Measurements from ENCODE around the gene CMTM7.
A peak's percentile ranks its signal among the peaks of the same experiment; 100 is the strongest.

The CMTM7 gene, protein sequence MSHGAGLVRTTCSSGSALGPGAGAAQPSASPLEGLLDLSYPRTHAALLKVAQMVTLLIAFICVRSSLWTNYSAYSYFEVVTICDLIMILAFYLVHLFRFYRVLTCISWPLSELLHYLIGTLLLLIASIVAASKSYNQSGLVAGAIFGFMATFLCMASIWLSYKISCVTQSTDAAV

DNA sequence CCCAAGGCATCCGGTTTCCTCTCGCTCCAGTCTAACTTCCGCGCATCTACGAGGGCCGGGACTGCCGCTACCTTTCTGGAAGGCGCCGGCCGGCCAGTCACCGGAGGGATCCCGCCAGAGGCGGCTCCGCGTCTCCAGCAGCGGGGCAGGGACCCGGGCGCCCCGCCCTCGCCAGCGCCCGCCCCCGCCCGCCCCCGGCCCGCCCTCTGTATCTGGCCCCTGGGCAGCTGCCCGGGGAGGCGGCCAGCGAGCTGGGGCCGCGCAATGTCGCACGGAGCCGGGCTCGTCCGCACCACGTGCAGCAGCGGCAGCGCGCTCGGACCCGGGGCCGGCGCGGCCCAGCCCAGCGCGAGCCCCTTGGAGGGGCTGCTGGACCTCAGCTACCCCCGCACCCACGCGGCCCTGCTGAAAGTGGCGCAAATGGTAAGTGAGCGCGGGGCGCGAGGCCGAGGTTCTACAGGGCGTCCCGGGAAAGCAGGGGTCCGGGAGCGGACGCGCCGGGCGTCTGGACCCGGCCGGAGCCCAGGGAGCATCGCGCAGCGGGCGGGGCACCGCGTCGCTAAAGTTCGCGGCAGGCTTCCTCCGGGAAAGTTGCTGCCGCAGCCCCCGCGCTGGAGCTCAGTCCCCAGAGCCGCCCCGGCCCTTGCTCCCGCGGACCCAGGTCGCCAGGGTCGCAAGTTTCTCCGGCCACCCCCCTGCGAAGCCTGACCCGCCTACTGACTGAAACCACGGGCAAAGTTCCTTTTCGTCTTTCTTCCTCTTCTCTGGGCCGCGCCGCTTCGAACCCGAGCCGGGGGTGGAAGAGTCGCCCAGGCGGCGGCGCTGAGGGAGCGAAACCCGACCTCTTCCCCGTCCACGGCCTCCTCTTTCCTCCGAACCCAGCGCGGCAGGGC, at the start of gene CMTM7:
Gene CMTM7 (plus strand): TSS at position 211 of the 893 bp plus-strand sequence. CDS start 54 bp downstream, at position 265.
- peak; percentile 86 for DNase-seq (ENCODE audit: low spot score)

DNA sequence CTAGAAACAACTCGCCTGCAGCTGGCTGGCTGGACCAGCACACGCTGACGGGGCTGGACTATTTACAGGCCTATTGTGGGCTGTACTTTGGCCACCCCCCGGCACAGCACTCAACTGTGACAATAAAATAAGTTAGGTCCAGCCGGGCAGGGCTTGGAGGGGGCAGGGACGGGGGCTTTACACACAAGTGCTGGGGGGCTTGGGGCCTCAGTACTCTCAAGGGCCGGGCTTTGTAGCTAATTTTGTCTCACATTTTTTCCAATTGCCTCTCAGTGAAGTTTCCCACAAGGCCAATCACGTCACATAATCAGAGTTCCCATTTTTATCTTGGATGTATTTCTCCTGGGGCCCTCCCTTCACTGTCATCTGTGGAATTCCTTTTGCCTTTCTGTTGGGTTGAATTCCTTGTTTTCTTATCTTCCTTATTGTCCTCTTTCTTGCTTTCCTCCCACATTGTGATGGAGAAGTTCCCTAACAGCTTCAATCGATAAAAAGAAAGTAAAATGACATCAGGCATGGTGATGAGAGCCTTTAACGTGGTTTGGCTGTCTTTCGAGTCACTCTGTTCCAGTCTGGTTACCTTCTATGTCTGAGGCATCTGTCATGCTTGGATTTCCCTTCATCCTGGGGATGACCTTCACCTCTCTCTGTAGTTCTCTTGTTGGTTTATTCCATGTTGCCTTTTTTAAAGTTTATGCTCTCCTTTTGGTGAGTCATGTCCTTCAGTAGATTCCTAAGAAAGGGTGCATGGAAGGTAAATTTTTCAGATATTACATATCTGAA, 44.1 kb upstream of the CMTM7 start:
- no peak for DNase-seq (ENCODE audit: low spot score)

DNA sequence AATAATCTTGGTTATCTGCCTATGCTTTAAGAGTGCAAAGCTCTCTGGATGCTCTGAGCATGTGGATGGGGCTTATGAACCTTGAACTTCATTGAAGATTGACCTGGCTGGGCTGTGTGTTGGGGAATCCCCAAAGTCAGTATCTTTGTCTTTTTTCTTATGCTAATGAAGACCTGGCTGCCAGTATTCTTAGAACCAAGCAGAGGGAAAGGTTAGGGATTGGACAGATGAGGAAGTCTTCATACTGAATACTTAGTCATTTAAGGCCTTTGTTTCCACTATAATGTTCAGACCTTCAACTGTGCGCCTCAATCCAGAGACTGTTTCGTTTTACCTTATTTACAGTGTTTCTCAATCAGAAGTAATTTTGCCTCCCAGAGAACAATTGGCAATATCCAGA, 42.5 kb upstream of the CMTM7 start:
- DNase-seq (ENCODE audit: low spot score) = no peak

DNA sequence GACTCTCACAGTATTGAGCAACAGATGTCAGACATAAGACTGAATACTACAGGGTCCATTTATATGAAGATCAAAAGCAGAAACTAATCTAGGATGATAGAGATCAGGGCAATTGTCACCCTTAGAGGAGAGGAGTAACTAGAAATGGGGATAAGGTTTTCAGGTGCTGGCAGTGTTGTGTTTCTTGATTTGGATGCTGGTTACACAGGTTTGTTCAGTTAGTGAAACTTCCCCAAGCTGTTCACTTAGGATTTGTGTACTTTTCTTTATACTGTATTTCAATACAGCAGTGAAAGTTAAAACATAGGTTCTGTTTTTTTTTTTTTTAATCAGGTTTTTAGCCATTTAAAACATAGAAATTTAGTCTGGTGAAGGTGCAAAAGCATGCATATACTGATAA, 39.1 kb upstream of the CMTM7 start:
- no peak for DNase-seq (ENCODE audit: low spot score)

DNA sequence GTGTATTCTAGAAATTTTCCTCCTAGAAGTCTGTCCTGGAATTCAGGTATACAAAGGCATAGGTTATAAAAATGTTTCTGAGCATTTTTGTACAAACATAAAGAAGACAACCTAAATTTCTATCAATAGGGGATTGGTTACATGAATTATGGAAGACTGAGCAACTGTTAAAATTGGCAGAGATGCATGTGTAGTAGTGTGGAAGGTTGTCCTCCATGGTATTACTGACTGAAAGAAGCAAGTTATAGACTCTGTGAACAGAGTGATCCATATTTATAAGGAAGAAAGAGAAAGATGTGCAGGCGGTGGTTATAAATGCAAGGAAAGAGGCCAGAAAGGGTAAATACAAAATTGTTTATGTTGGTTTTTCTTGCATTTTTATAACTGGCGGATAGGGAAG, 38.3 kb upstream of the CMTM7 start:
- no peak for DNase-seq (ENCODE audit: low spot score)

DNA sequence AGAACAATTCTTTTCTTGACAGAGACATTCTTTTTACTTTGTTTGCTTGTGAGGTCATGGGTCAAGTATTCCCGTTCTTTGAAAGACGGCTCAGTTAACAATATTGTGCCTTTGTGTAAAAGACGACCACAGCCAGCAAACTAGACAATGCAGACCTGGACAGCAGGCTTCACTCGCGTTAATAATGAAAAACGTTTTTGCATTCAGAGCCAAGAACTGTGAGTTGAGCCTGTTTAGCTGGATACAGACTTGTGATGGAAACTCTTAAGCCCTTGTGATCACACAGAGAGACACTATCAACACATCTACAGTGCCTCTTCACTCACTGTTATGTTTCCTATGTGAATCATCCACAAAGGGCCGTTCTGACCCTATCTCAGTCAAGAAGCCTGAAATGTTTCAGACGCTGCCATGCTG, 37.3 kb upstream of the CMTM7 start:
- DNase-seq (ENCODE audit: low spot score) = no peak

DNA sequence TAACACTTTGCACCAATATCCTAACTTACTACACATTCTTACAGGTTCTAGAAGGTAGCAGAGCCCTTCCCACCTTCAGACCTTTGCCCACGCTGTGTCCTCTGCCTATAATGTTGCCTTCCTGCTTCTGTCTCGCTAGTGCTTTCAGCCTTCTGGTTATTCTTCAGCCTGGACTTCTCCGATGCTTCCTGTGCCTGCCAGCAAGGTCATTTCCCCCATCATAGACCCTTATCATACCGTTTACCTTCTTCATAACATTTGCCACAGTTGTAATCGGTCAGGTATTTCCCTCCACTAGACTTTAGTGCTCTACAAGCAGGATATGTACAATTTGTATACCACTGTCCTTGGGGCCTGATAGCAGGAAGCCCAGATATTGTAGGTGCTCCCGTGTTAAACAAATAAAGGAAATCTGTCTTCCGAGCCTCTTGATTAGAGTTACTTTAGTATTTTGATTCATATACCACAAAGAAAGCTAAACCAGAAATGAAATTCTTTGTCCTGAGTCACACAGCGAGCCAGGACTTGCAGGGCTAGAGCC, 35.8 kb upstream of the CMTM7 start:
- DNase-seq (ENCODE audit: low spot score) = no peak

DNA sequence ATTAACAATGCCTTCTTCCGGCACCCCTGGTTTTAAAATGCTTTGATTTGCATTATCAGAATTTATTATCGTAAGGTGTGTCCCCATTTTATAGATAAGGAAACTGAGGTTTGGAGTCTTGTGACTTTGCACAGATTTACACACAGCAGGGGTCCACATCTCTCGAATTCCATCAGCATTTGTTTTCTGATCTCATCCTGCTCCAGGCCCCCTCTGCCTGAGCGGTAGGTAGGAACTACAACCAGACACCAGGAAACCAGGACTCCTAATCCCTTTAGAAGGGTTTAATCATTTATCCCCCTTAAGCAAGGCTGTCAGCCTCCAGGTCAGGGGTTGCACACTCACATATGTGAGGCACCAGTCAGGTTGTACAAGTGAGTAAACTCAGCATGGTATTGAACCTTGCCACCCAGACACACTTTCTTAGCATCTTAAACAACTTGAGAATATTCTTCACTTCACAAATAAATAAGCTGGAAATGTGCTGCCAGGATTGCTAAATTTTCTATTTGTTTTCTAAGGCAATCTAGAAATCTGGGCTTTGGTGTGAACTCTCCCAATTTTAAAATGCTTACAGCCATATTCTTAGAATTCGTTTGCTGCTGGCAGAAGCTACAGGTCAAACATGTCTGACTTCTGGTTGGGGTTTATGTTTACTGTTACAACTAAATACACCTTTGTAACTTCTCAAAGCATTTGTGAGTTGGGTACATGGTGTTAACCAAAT, 31.7 kb upstream of the CMTM7 start:
- DNase-seq (ENCODE audit: low spot score) = no peak

DNA sequence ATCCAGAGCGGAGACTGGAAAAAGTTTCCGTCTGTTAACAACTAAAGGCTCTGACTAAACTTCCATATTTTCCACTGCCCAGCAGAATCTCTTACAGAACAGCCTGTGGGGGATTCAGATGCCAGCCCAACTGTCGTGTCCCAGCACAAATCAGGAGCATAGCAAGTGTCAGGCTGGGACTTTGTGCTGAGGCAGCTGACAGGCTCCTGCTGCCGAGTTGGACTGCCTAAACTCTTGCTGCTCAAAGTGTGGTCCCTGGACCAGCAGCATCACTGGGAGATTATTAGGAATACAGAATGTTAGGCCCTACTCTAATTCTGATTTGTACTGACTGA, 31.2 kb upstream of the CMTM7 start:
- no peak for DNase-seq (ENCODE audit: low spot score)

DNA sequence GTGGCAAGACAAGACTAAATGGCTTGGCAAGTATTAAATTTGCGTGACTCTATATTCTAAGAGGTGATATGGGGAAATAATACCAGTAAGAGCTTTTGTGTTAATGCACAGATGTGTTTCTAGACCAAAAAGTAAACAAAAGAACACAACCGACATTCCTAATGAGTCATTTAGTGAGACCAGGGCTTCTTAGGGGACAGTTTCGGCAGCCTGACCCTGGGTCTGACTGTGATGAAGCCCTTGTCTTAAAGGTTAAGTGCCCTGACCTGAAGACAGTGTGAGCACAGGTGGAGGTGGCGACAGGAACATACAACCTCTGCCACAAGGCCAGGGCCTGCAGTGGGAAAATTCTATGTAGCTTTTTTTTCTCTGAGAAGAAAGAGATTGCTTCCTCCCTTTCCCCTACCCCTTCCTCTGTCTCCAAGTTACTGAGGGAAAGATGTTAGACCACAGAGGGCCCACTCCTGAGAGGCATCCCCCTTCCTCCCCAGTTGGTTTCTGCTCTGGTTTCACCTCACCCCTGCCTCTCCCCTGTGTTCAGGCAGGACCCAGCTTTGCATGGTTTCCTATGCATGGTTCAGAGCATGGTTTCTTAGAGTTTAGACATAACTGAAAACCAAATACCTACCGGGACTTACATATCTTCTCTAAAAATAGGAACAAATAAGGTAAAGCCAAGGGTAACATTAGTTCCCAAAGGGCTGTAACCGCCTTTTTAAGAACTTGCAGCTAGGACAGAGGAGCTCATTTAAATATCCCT, 24.8 kb upstream of the CMTM7 start:
- DNase-seq (ENCODE audit: low spot score) = peak; percentile 20

DNA sequence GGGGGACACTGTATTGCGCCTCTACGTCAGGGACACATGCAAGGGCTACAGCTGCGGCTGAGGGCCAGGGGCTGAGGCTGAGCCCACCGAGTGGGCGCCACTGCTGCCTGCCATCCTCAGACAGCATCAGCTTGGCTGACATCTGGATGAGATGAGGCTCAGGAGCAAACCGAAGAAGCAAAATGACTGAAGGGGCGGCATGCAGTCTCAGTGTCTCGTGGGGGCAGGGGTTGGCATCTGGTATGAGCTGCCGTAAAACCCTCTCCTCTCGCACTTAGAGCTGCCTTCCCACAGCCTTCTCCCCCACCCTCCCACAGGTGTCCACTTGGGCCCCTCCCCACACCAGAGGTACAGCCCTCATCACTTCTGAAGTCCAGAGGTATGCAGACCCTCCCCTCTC, 24.2 kb upstream of the CMTM7 start:
- DNase-seq (ENCODE audit: low spot score) = no peak

DNA sequence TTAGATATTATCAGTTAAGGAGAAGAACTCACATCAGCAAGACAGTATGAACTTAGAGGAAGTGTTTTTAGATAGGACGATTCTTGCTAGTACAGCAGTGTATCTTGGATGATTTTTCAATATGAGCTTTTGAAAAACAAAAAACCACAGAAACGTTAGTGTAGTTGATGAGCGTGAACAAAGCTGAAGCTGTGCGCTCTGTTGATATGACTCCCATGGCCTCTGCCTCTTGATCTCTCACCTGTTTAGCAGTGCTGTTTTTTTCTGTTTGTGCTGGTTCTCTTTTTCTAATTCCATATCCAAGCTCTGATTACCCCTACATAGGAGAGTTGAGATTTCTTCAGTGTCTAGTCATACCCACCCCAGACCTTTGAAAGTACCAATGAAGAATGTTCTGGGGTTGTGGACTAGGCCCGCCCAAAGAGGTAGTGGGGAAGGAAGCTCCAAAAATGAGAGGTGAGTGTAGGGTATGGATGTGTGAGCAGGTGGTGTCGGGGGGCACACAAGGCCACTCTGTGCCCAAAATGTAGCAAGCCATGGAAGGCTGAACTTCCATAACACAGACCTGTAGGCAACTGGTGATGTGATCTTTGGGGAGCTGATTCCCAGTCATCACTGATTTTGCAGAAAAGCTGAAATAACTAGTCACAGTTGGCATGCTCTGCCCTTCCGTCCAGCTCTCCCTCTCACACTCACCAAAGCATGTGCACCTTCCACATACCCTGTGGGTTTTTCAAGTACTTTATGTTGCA, 20.0 kb upstream of the CMTM7 start:
- no peak for DNase-seq (ENCODE audit: low spot score)

DNA sequence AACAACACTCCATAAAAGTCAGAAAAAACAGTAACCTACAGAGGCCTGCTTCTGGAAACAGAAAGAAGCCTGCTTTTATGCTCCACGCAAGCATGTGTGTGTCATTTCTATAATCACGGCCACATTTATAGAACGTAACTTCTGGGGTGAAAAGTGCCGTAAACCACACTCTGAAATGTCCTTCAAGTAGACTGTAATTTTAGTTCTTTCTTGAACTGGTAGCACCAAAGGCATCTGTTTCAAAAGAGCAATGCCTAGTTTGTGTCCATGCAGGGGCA, 19.5 kb upstream of the CMTM7 start:
- DNase-seq (ENCODE audit: low spot score) = no peak

DNA sequence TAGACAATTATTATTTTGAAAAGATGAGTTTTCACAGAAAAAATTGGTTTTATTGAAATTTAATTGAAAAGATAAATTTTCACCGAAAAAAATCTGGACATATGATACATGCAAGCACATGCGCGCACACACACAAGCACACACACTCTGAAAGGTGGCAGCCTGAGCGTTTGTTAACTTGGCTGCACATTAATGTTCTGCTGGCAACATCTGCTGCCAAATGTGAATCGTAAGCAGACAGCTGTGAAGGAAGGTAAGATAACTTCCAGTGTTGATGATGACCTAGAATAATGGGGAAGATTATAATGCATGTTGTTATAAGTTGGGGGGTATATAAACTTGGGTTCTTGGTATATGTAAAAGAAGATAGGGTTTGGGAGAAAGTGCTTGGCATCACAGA, 18.4 kb upstream of the CMTM7 start:
- DNase-seq (ENCODE audit: low spot score) = no peak

DNA sequence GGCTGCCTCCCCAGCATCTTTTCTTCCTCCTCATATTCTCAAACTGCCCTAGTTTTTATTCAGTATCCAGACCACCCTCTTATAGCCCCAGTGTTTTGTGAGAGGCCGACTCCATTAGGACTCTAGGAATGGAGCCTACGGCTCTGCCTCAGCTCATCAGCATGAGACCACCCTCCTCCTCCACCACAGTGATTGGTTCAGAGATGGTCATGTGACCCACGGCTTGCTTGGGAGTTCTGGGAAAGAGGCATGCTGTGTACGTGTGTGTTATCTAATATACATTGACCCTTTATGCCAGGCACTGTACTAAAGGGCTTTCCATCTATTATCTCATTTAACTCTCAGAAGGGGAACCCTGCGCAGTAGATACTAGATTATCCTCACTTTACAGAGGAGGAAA, 17.8 kb upstream of the CMTM7 start:
- no peak for DNase-seq (ENCODE audit: low spot score)

DNA sequence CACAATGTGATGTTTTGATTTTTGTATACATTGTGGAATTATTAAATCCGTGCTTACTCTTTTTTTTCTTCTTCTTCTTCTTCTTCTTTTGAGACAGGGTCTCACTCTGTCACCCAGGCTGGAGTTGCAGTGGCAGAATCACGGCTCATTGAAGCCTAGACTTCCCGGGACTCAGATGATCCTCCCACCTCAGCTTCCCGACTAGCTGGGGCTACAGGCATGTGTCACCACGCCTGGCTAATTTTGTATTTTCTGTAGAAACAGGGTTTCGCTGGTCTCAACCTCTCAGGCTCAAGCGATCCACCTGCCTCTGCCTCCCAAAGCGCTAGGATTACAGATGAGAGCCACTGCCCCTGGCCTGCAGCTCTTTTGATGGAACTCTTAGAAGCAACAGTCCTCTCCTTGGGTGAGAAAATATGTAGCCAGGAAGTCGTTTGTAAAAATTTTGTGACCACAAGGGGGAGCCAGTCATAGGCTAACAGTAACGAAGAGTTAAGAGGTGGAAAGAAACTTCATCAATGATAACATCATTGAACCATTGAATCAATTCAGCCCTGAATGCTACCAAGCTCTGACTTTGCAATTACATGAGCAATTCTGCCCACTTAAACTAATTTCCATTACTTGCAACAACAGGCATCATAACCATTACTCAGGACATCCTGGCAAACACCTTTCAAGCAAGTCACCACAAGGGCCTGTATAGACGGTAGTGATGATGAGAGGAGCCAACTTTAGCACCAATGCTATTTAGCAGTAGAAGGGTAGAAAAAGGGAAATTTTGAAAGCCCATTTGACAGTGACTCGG, 16.7 kb upstream of the CMTM7 start:
- peak; percentile 38 for DNase-seq (ENCODE audit: low spot score)

DNA sequence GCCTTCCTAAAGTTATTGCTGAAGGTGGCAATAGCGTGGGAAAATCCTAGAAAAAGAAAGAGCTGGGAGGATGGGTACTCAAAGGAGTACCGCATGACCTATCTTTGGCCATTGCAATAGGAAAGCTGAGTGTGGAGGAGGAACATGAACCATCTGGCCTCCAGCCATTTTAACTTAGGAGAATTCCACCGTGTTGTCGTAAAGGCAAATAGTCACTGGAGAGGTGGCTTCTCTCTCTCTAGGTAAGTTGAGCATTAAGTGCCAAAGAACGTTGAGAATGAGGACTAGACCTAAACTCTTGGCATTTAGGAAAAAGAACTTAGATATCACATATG, 16.1 kb upstream of the CMTM7 start:
- no peak for DNase-seq (ENCODE audit: low spot score)

DNA sequence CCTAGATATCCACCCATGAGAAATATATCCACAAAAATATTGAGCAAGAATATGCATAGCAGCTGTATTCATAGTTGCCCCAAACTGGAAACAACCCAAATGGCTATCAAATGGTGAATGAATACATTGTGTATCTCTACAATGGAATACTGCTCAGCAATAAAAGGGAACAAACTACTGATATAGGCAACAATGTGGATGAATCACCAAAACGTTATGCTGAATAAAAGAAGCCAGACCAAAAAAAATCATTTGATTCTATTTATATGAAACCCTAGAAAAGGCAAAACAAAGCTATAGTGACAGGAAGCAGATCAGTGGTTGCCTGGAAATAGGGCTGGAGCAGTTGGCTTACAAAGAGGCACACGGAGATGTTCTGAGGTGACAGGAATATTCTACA, 15.5 kb upstream of the CMTM7 start:
- DNase-seq (ENCODE audit: low spot score) = no peak

DNA sequence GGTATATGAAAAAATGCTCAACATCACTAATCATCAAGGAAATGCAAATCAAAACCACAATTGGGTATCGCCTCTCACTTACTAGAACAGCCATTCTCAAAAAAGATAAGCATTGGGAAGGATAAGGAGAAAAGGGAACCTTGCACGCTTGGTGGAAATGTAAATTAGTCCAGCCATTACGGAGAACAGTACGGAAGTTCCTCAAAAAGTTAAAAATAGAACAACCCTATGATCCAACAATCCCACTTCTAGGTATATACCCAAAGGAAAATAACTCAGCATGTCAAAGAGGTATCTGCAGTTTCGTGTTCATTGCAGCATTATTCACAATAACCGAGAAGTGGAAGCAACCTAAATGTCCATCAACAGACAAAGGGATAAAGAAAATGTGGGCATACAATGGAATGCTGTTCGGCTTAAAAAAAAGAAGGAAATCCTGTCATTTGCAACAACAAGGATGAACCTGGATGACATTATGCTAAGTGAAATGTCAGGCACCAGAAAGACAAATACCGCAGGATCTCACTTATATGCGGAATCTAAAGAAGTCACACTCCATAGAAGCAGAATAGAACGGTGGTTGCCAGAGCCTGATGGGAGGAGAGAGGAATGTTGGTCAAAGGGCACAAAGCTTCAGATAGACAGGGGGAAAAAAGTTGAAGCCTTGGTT, 11.7 kb upstream of the CMTM7 start:
- DNase-seq (ENCODE audit: low spot score) = no peak

DNA sequence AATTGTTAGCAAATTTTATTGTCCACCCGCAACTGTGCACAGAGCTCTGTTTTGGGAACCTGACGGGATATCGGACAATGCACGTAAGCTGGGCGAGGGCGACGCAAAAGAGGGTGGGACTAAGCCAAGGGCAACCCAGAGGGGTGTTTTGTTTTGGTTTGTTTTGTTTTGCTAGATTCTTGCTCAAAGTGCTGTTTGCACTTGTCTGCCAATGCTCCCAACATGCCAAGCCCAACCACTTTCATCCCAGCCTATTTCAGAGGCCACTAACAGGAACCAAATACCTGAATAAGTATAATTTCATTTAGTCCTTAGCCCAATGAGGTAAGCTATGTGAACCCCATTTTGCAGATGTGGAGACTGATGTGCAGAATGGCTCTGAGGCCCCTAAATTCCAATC, 9.7 kb upstream of the CMTM7 start:
- DNase-seq (ENCODE audit: low spot score) = no peak
